SK-N-SH treated with all-trans-retinoic acid at 6 μM for 48 hours (cell line): Measurements from ENCODE around the gene CRYL1.

Source experiments
- ATAC-seq: fragments of 200-7000 bp; cut with Tn5 transposase; 3 replicates; pipeline ENCODE4 v1.9.1; 2020; ENCODE audit warnings: mild to moderate bottlenecking, moderate library complexity
- ARNTL ChIP-seq: fragments of 450-650 bp; formaldehyde crosslinking; IDR thresholded peaks from 2 replicates; pipeline ENCODE4 v1.5.0; 2020; ENCODE audit warnings: low read depth, mild to moderate bottlenecking, moderate library complexity, borderline replicate concordance
- BACH2 ChIP-seq: fragments of 250-450 bp; sonication (Bioruptor Pico); IDR thresholded peaks from 2 replicates; pipeline ENCODE4 v1.9.0; 2021; ENCODE audit warnings: mild to moderate bottlenecking, borderline replicate concordance
- CREB5 ChIP-seq: fragments of 250-450 bp; sonication (Bioruptor Pico); IDR thresholded peaks from 2 replicates; pipeline ENCODE4 v1.5.1; 2020; ENCODE audit warnings: low read depth, mild to moderate bottlenecking, moderate library complexity
- CSDC2 ChIP-seq: fragments of 250-450 bp; sonication (Bioruptor Pico); IDR thresholded peaks from 2 replicates; pipeline ENCODE4 v1.5.0; 2020; ENCODE audit warnings: mild to moderate bottlenecking, moderate library complexity
- CSRNP3 ChIP-seq: fragments of 250-450 bp; sonication (Bioruptor Pico); IDR thresholded peaks from 2 replicates; pipeline ENCODE4 v1.5.1; 2021; ENCODE audit warnings: mild to moderate bottlenecking, moderate library complexity
- ESRRG ChIP-seq: fragments of 250-450 bp; sonication (Bioruptor Pico); IDR thresholded peaks from 2 replicates; pipeline ENCODE4 v1.6.1; 2021; ENCODE audit warnings: mild to moderate bottlenecking
- GLIS3 ChIP-seq: fragments of 250-450 bp; sonication (Bioruptor Pico); IDR thresholded peaks from 2 replicates; pipeline ENCODE4 v1.5.0; 2020; ENCODE audit warnings: mild to moderate bottlenecking, moderate library complexity
- ISL1 ChIP-seq: fragments of 250-450 bp; sonication (Bioruptor Pico); IDR thresholded peaks from 2 replicates; pipeline ENCODE4 v2.1.2; 2022; ENCODE audit warnings: mild to moderate bottlenecking, moderate library complexity
- OSR1 ChIP-seq: fragments of 250-450 bp; sonication (Bioruptor Pico); IDR thresholded peaks from 2 replicates; pipeline ENCODE4 v1.8.0; 2022; ENCODE audit warnings: moderate library complexity, mild to moderate bottlenecking, inconsistent platforms
- PATZ1 ChIP-seq: fragments of 250-450 bp; sonication (Bioruptor Pico); IDR thresholded peaks from 2 replicates; pipeline ENCODE4 v1.8.0; 2020; ENCODE audit warnings: mild to moderate bottlenecking, moderate library complexity, borderline replicate concordance
- PPARA ChIP-seq: fragments of 250-450 bp; sonication (Bioruptor Pico); IDR thresholded peaks from 2 replicates; pipeline ENCODE4 v1.5.0; 2020; ENCODE audit warnings: mild to moderate bottlenecking, borderline replicate concordance
- RARB ChIP-seq: fragments of 250-450 bp; sonication (Bioruptor Pico); IDR thresholded peaks from 2 replicates; pipeline ENCODE4 v1.8.0; 2021; ENCODE audit warnings: mild to moderate bottlenecking, moderate library complexity
- SNAI2 ChIP-seq: fragments of 250-450 bp; sonication (Bioruptor Pico); IDR thresholded peaks from 2 replicates; pipeline ENCODE4 v1.5.0; 2020; ENCODE audit warnings: mild to moderate bottlenecking, moderate library complexity
- TCF4 ChIP-seq: fragments of 250-450 bp; sonication (Bioruptor Pico); IDR thresholded peaks from 2 replicates; pipeline ENCODE4 v1.8.0; 2021; ENCODE audit warnings: mild to moderate bottlenecking, moderate library complexity, borderline replicate concordance
- ZC3H10 ChIP-seq: fragments of 250-450 bp; sonication (Bioruptor Pico); IDR thresholded peaks from 2 replicates; pipeline ENCODE4 v1.5.1; 2021; ENCODE audit warnings: mild to moderate bottlenecking, moderate library complexity
- ZFP3 ChIP-seq: fragments of 250-450 bp; sonication (Bioruptor Pico); IDR thresholded peaks from 2 replicates; pipeline ENCODE4 v1.5.0; 2020; ENCODE audit warnings: mild to moderate bottlenecking, moderate library complexity
- ZNF565 ChIP-seq: fragments of 450-650 bp; formaldehyde crosslinking; conservative IDR thresholded peaks from 2 replicates; pipeline ENCODE4 v1.5.0; 2020; ENCODE audit warnings: low read depth, mild to moderate bottlenecking, moderate library complexity
- ZNF70 ChIP-seq: fragments of 450-650 bp; formaldehyde crosslinking; IDR thresholded peaks from 2 replicates; pipeline ENCODE4 v1.5.0; 2020; ENCODE audit warnings: mild to moderate bottlenecking, moderate library complexity
- TF ChIP-seq, protein P1 (sequence below): fragments of 250-450 bp; sonication (Bioruptor Pico); IDR thresholded peaks from 2 replicates; pipeline ENCODE4 v1.5.0; 2020; ENCODE audit warnings: mild to moderate bottlenecking, moderate library complexity
- TF ChIP-seq, protein P2 (sequence below): fragments of 250-450 bp; sonication (Bioruptor Pico); IDR thresholded peaks from 2 replicates; pipeline ENCODE4 v1.8.0; 2021; ENCODE audit warnings: low read depth, mild to moderate bottlenecking, moderate library complexity, borderline replicate concordance

CRYL1 gene

DNA sequence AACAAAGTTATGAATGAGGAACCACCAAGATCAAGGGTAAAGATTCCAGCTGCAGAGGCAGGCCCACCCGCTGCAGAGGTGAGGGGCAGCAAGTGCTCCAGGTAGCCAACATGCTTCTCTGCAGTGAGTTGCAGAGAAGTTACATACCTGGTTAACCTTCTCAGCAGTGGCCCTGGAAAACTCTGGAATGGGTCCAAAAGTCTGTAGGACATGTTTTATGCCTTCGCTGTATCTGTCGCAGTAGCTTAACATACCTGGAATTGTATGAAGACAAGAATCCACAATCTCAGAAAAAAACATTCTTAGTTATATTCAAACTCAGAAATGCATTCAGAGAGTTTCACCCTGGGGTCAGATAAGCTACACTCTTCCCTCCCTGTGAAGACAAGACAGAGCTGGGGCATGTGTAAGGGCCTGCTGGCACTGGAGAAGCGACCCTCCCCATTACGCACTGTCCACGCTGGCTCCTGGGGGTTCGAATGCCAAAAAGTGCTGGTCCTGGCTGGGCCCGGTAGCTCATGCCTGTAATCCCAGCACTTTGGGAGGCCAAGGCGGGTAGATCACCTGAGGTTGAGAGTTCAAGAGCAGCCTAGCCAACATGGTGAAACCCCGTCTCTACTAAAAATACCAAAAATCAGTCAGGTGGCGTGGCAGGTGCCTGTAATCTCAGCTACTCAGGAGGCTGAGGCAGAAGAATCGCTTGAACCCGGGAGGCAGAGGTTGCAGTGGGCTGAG is 121.0 kb downstream of the CRYL1 start (continued):
- TF ChIP-seq PPARA (CRISPR knock-in tag) = no peak
- TF ChIP-seq TCF4 (CRISPR knock-in tag) = no peak

- ATAC-seq = no peak
- TF ChIP-seq SNAI2 = no peak
- TF ChIP-seq ISL1 (CRISPR knock-in tag) = no peak
- TF ChIP-seq PPARA (CRISPR knock-in tag) = no peak
- TF ChIP-seq, protein P1, sequence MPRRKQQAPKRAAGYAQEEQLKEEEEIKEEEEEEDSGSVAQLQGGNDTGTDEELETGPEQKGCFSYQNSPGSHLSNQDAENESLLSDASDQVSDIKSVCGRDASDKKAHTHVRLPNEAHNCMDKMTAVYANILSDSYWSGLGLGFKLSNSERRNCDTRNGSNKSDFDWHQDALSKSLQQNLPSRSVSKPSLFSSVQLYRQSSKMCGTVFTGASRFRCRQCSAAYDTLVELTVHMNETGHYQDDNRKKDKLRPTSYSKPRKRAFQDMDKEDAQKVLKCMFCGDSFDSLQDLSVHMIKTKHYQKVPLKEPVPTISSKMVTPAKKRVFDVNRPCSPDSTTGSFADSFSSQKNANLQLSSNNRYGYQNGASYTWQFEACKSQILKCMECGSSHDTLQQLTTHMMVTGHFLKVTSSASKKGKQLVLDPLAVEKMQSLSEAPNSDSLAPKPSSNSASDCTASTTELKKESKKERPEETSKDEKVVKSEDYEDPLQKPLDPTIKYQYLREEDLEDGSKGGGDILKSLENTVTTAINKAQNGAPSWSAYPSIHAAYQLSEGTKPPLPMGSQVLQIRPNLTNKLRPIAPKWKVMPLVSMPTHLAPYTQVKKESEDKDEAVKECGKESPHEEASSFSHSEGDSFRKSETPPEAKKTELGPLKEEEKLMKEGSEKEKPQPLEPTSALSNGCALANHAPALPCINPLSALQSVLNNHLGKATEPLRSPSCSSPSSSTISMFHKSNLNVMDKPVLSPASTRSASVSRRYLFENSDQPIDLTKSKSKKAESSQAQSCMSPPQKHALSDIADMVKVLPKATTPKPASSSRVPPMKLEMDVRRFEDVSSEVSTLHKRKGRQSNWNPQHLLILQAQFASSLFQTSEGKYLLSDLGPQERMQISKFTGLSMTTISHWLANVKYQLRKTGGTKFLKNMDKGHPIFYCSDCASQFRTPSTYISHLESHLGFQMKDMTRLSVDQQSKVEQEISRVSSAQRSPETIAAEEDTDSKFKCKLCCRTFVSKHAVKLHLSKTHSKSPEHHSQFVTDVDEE (CRISPR knock-in tag) = no peak
- no peak for TF ChIP-seq RARB (CRISPR knock-in tag)
- TF ChIP-seq CSDC2 = no peak
- TF ChIP-seq, protein P2, sequence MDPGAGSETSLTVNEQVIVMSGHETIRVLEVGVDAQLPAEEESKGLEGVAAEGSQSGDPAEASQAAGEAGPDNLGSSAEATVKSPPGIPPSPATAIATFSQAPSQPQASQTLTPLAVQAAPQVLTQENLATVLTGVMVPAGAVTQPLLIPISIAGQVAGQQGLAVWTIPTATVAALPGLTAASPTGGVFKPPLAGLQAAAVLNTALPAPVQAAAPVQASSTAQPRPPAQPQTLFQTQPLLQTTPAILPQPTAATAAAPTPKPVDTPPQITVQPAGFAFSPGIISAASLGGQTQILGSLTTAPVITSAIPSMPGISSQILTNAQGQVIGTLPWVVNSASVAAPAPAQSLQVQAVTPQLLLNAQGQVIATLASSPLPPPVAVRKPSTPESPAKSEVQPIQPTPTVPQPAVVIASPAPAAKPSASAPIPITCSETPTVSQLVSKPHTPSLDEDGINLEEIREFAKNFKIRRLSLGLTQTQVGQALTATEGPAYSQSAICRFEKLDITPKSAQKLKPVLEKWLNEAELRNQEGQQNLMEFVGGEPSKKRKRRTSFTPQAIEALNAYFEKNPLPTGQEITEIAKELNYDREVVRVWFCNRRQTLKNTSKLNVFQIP = no peak
- TF ChIP-seq ESRRG = no peak
- no peak for TF ChIP-seq PATZ1 (CRISPR knock-in tag)
- no peak for TF ChIP-seq ZFP3 (CRISPR knock-in tag)
- TF ChIP-seq GLIS3 = no peak
- TF ChIP-seq BACH2 (CRISPR knock-in tag) = no peak
- no peak for TF ChIP-seq ZNF70 (CRISPR knock-in tag)
- TF ChIP-seq OSR1 = no peak
- no peak for TF ChIP-seq TCF4 (CRISPR knock-in tag)
- TF ChIP-seq ARNTL (CRISPR knock-in tag) = no peak
These were observed 121.8 kb downstream of the CRYL1 start for GRCh38 chr13:20403826-20404225.

DNA sequence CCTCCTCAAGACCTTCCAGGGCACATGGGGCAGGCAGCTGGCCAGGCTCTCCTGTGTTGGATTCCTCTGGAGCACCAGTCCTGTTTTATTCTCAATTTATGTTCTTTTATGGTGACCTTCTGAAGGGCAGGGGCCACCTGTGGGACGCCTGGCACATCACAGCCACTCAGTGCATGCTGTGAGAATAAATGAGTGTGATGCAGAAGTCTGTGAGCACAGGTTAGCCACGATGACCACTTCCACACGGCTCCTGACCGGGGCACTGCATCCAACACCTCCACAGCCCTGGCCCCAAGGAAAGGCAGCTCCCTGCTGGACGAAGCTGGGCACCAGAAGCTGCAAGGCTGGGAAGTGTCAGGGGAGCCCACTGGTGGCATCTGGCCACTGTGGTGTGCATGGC is 122.8 kb downstream of the CRYL1 start:
- no peak for ATAC-seq
- no peak for TF ChIP-seq CREB5 (CRISPR knock-in tag)
- TF ChIP-seq SNAI2 = no peak
- TF ChIP-seq PPARA (CRISPR knock-in tag) = no peak
- no peak for TF ChIP-seq ZC3H10 (CRISPR knock-in tag)
- no peak for TF ChIP-seq ZNF565 (CRISPR knock-in tag)
- TF ChIP-seq TCF4 (CRISPR knock-in tag) = no peak
- no peak for TF ChIP-seq CSRNP3
- TF ChIP-seq CSDC2 = no peak
- TF ChIP-seq BACH2 (CRISPR knock-in tag) = no peak
- no peak for TF ChIP-seq GLIS3
